Suprapubic skin (tissue), 4 donors: ENCODE measurements around the gene ABCC6. TPM values are rescaled to one million over a fixed set of nuclear protein-coding genes. Genes with fewer than 3 reads are reported as not detected.

ENCODE experiments used
- DNase-seq, 2 donors: peaks; one replicate each; pipeline ENCODE4 v3.0.0-alpha.2; 2019; ENCODE audit warnings: low spot score in 2 of 2
- H3K27ac ChIP-seq: fragments of 200-600 bp; sonication (generic); one replicate; pipeline ENCODE4 v1.5.1; 2019
- H3K27me3 ChIP-seq: fragments of 200-600 bp; sonication (generic); one replicate; pipeline ENCODE4 v1.5.1; 2019
- H3K36me3 ChIP-seq: fragments of 200-600 bp; sonication (generic); one replicate; pipeline ENCODE4 v1.5.1; 2019
- H3K4me1 ChIP-seq: fragments of 200-600 bp; sonication (generic); one replicate; pipeline ENCODE4 v1.5.1; 2019
- H3K4me3 ChIP-seq: fragments of 200-600 bp; sonication (generic); one replicate; pipeline ENCODE4 v1.5.1; 2019; ENCODE audit warnings: mild to moderate bottlenecking
- H3K9me3 ChIP-seq: fragments of 200-600 bp; sonication (generic); one replicate; pipeline ENCODE4 v1.5.1; 2019
- EP300 ChIP-seq: sonication (generic); formaldehyde crosslinking; IDR thresholded peaks from one replicate; pipeline ENCODE4 v1.6.1; 2017; ENCODE audit warnings: antibody characterized with exemption
- POLR2A ChIP-seq, 2 donors: fragments of 450-650 bp; IDR thresholded peaks; one replicate each; pipeline ENCODE4 v1.6.1; 2017; ENCODE audit warnings: antibody characterized with exemption in 2 of 2, mild to moderate bottlenecking in 2 of 2, moderate library complexity in 2 of 2
- POLR2AphosphoS5 ChIP-seq, 3 donors: sonication (generic); formaldehyde crosslinking; IDR thresholded peaks; one replicate each; pipeline ENCODE4 v1.6.1; 2017; ENCODE audit warnings: antibody characterized with exemption in 3 of 3
- WGBS: methylation state at CpG from one replicate; pipeline ENCODE4 v1.1.5; 2018; 5-methylcytosine and 5-hydroxymethylcytosine counted together
- total RNA-seq, 4 donors: library from RNA; depleted of rRNA; stranded (reverse); fragments of >200 nt; gene quantifications; one replicate each; pipeline ENCODE4 v1.1.0, GENCODE V29; 2016
- TF ChIP-seq, protein P1 (sequence below), 2 donors: fragments of 200-600 bp in 1 of 2; fragments of 450-650 bp in 1 of 2; sonication (generic) in 1 of 2; IDR thresholded peaks; one replicate each; pipeline ENCODE4 v1.5.1; 2016 to 2019; ENCODE audit warnings: antibody characterized with exemption in 2 of 2, mild to moderate bottlenecking in 1 of 2, moderate library complexity in 1 of 2

The ABCC6 gene
- total RNA-seq, 4 donors from 2014 or later = 0.49 to 3.4 (median 1.2) TPM

DNA sequence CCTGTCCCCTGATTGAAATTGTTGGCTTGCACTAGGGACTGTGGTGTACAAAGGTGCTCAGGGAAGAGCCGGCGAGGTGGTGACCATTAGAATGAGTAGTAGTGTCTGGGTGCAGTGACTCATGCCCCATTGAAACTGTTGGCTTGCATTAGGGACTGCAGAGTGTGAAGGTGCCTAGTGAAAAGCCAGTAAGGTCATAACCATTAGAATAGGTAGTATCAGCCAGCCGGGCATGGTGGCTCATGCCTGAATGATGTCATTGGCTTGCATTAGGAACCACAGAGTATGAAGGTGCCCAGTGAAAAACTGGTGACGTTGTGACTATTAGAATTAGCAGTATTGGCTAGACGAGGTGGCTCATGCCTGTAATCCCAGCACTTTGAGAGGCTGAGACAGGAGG lies 78.9 kb downstream of the ABCC6 start:
- no peak for DNase-seq

DNA sequence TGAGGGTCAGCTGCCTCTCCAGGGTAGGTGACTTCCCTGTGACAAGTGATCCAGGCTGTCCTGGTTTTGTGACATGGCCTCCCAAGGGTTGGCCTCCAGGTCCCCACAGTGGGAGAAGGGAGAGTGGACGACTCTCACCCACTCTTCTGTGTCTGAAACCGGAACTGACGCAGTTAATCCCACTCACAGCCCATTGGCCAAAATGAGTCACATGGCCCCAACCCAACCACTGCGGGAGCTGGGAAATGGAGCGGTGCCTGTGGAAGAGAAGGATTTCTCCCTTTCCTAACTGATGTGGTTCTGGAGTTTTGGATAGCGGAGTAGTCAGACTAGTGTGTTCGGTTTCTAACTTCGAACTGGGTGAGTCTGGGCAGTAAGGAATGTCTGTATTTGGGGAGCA lies 79.4 kb downstream of the ABCC6 start:
- 83% methylated on average over 8 of the region's 8 CpGs for WGBS
- Histone ChIP-seq H3K4me1 (no peaks in the 10 kb centered on the region), H3K27me3 (no peaks in the 10 kb centered on the region), H3K36me3 (peaks cover 44% of the 10 kb centered on the region), H3K4me3 (no peak overlapping the region), H3K9me3 (no peaks in the 10 kb centered on the region), H3K27ac (peak overlapping the region; percentile 68)
- no peak for DNase-seq
- TF ChIP-seq POLR2AphosphoS5 (IDR thresholded peaks at IDR 0.05) (no peak), POLR2A (IDR thresholded peaks at IDR 0.05) (no peak), EP300 (no peak)
- TF ChIP-seq, protein P1, sequence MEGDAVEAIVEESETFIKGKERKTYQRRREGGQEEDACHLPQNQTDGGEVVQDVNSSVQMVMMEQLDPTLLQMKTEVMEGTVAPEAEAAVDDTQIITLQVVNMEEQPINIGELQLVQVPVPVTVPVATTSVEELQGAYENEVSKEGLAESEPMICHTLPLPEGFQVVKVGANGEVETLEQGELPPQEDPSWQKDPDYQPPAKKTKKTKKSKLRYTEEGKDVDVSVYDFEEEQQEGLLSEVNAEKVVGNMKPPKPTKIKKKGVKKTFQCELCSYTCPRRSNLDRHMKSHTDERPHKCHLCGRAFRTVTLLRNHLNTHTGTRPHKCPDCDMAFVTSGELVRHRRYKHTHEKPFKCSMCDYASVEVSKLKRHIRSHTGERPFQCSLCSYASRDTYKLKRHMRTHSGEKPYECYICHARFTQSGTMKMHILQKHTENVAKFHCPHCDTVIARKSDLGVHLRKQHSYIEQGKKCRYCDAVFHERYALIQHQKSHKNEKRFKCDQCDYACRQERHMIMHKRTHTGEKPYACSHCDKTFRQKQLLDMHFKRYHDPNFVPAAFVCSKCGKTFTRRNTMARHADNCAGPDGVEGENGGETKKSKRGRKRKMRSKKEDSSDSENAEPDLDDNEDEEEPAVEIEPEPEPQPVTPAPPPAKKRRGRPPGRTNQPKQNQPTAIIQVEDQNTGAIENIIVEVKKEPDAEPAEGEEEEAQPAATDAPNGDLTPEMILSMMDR (IDR thresholded peaks at IDR 0.05) = no peak

More for the DNA sequence above, 78.9 kb downstream of the ABCC6 start:
- H3K9me3 ChIP-seq = no peaks in the 10 kb centered on the region
- WGBS = 83% methylated on average over 5 of the region's 5 CpGs
- H3K36me3 ChIP-seq = peaks cover 40% of the 10 kb centered on the region
- H3K4me3 ChIP-seq = no peak overlapping the region
- no peaks in the 10 kb centered on the region for H3K4me1 ChIP-seq
- H3K27me3 ChIP-seq = no peaks in the 10 kb centered on the region
- no peak overlapping the region for H3K27ac ChIP-seq
- TF ChIP-seq POLR2AphosphoS5 (IDR thresholded peaks at IDR 0.05) (no peak), POLR2A (IDR thresholded peaks at IDR 0.05) (no peak)
- TF ChIP-seq, protein P1 (IDR thresholded peaks at IDR 0.05) = no peak

DNA sequence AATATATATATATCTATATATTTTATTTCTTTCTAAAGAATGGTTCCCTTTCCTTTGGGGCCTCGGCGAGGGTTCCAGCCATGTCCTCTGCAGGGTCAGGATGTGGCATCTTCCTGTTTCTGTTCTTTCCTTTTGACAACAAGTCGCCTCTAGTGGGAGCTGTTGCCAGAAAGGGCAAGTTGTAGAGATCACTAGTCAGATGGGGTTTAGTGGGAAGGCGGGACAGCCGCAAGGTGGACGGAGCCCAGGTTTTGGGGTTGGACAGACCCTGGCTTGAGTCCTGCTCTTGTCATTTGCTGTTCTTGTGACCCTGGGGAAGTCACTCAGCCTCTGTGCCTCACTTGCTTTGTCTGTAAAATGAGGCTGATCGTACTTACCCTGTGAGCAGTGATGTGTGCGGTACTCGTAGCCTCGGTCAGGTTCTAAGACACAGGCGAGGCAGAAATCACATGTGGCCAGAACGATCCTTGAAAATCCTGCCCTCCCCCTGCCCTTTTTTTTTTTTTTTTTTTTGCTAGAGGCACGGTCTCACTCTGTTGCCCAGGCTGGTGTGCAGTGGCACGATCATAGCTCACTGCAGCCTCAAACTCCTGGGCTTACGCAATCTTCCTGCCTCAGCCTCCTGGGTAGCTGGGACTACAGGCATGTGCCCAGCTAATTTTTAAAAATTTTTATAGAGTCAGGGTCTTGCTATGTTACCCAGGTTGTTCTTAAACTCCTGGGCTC lies 80.1 kb downstream of the ABCC6 start:
- Histone ChIP-seq H3K4me1 (no peaks in the 10 kb centered on the region), H3K4me3 (no peak overlapping the region), H3K27me3 (no peaks in the 10 kb centered on the region), H3K36me3 (peaks cover 51% of the 10 kb centered on the region), H3K9me3 (no peaks in the 10 kb centered on the region), H3K27ac (peak overlapping the region; percentile 68)
- TF ChIP-seq EP300 (no peak), POLR2A (IDR thresholded peaks at IDR 0.05) (no peak), POLR2AphosphoS5 (IDR thresholded peaks at IDR 0.05) (no peak)
- TF ChIP-seq, protein P1 (IDR thresholded peaks at IDR 0.05) = no peak
- no peak for DNase-seq
- WGBS = 84% methylated on average over 14 of the region's 15 CpGs

DNA sequence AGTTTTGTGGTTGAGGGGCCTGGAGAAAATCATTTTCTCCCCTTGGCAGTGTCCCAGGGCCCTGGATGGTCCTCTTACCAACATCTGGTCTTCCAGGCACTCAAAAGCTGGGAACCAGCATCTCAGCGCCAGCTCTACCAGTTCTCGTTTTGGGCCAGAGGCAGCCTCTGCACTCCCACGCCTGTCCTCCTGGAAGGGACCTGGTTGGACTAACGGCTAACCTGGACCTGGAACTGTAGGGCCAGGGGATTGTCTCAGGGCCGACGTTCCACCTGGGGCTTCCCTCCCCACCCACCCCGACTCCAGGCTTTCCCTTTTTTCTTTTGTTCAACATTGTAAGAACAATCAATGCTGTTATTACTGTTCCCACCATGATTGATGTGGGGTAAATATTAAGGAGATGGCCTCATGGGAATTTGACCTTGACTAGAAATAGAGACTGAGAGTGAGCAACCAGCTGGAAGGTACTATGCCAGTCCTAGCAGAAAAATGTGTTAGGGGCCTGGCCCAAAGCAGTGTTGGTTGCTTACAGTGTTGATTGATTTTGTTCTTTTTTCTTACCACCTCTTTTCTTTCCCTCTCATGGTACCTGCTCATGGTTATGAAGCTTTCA lies 81.4 kb downstream of the ABCC6 start:
- Histone ChIP-seq H3K27ac (no peak overlapping the region), H3K27me3 (no peaks in the 10 kb centered on the region), H3K4me1 (no peaks in the 10 kb centered on the region), H3K36me3 (peaks cover 64% of the 10 kb centered on the region), H3K9me3 (no peaks in the 10 kb centered on the region), H3K4me3 (no peak overlapping the region)
- 80% methylated on average over 7 of the region's 7 CpGs for WGBS
- TF ChIP-seq, protein P1 (IDR thresholded peaks at IDR 0.05) = no peak
- TF ChIP-seq POLR2AphosphoS5 (IDR thresholded peaks at IDR 0.05) = no peak
- no peak for TF ChIP-seq POLR2A (IDR thresholded peaks at IDR 0.05)
- no peak for TF ChIP-seq EP300
- DNase-seq = no peak

DNA sequence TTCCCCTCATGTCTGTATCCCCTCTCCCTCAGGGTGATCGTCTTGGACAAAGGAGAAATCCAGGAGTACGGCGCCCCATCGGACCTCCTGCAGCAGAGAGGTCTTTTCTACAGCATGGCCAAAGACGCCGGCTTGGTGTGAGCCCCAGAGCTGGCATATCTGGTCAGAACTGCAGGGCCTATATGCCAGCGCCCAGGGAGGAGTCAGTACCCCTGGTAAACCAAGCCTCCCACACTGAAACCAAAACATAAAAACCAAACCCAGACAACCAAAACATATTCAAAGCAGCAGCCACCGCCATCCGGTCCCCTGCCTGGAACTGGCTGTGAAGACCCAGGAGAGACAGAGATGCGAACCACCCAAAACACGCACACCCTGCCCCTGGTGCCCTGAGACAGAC lies 82.2 kb downstream of the ABCC6 start:
- no peaks in the 10 kb centered on the region for H3K9me3 ChIP-seq
- TF ChIP-seq, protein P1 (IDR thresholded peaks at IDR 0.05) = no peak
- TF ChIP-seq POLR2AphosphoS5 (IDR thresholded peaks at IDR 0.05) (no peak), POLR2A (IDR thresholded peaks at IDR 0.05) (no peak)
- H3K4me1 ChIP-seq = no peaks in the 10 kb centered on the region
- H3K36me3 ChIP-seq = peaks cover 68% of the 10 kb centered on the region
- no peak overlapping the region for H3K4me3 ChIP-seq
- 93% methylated on average over 10 of the region's 11 CpGs for WGBS
- no peaks in the 10 kb centered on the region for H3K27me3 ChIP-seq
- DNase-seq = no peak
- no peak overlapping the region for H3K27ac ChIP-seq
